GM19025 (cell line): ENCODE data around the gene SPATA13.

ENCODE experiments used
- ATAC-seq: cut with Tn5 transposase; IDR thresholded peaks from one replicate; pipeline ENCODE4 v1.9.1; 2021; ENCODE audit warnings: mild to moderate bottlenecking, low read depth, moderate library complexity; ENCODE audit not compliant: unreplicated experiment

Gene SPATA13

GRCh38 chr13:24243302-24243701 lies 82.8 kb downstream of the SPATA13 start:
- ATAC-seq = no peak

- no peak for ATAC-seq
These were observed 84.3 kb downstream of the SPATA13 start for GRCh38 chr13:24244802-24245201.

GRCh38 chr13:24247016-24247415 lies 86.5 kb downstream of the SPATA13 start:
- ATAC-seq = no peak

DNA sequence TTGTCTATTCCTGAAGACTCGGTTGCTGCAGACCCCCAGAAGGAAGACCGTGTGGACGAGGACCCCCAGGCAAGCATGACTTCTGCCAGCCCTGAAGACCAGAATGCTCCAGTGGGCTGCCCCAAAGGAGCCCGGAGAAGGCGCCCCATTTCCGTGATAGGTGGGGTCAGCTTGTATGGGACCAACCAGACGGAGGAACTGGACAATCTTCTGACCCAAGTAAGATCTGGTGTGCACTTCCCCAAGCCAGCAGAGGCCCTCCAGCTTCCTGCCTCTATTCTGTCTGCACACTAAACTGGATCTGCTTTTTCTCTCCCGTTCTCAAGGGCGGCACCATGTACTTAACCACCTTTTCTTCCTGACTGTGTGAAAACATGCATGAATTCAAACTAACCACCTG lies 89.1 kb downstream of the SPATA13 start:
- ATAC-seq = no peak

DNA sequence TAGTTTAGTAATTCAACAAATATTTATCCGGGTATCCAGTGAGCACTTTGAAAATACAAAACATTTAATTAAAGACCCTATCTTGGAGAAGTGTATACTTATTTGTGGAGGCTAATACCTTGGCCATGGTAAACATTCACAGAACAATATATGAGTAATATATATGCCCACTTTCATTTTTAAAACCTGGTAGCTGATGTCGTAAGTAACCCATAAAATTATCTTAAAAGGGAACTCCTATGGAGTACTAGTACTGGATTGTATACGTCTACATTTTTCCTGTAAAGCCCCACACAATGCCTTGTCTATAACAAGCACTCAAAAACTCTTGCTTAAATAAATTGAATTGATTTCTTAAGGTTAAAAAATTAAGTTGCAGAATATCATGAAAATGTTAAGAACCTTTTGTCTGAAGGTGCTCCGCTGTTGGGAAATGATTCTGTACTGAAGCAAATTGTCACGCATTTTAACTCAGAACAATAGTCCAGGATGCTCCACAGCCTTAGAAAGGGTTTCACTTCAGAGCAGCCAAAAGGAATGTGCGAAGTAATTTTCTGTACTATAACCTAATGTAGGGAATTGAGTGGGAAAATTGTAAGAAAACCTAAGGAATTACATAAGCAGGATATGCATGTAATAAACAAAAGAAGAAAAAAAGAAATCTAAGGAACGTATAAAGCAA lies 90.0 kb downstream of the SPATA13 start:
- no peak for ATAC-seq

GRCh38 chr13:24251525-24251924 lies 91.0 kb downstream of the SPATA13 start:
- no peak for ATAC-seq

- no peak for ATAC-seq
These were observed 91.6 kb downstream of the SPATA13 start for GRCh38 chr13:24252136-24252535.

DNA sequence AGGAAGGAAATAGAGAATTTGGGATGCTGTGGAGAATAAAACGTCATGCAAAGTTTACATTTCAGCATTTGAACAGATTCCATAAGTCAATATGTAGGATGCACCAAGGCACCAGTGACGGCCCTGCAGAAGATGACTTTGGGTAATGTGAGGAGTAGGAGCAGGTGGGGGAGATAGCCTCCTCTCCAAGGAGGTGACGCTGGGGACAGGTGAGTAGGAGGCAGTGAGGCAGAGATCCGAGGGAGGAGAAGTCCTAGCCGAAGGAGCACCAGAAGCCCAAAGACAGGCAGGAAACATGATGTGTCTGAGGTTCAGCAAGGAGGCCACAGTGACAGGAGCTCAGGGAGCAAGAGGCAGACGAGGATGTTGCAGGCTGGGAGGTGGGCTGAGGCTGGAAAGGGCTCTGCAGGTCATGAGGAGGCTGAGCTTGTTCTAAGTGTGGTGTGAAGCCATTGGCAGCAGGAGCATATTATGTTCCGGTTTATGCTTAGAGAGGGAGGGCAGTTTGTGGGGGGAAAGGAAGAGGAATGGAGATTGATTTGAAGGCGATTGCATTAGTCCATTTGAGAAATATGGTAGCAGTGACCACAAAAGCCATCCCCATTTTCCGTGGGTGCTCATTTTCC lies 93.1 kb downstream of the SPATA13 start:
- no peak for ATAC-seq

GRCh38 chr13:24254146-24254841 lies 93.8 kb downstream of the SPATA13 start:
- no peak for ATAC-seq

DNA sequence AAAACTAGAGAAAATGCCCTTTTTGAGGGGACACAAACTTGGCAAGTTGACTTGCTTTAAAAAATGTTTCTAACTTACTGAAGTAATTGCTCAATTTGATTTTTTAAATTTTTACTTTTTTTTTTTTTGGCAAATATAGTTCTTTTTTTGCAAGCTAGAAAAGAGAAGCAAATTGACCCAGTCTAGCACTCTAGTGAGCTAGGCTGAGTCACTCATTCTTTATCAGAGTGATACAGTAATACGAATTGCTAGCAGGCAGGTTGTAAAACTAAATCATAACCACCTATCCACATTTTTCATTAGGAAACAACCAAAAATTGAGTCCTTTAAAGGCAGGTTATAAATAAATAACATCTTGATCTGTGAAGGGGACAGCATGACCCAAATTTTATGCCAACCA lies 97.0 kb downstream of the SPATA13 start:
- no peak for ATAC-seq

- no peak for ATAC-seq
These were observed 101.0 kb downstream of the SPATA13 start for GRCh38 chr13:24261566-24261965.

GRCh38 chr13:24263632-24264031 lies 103.1 kb downstream of the SPATA13 start:
- ATAC-seq = no peak

DNA sequence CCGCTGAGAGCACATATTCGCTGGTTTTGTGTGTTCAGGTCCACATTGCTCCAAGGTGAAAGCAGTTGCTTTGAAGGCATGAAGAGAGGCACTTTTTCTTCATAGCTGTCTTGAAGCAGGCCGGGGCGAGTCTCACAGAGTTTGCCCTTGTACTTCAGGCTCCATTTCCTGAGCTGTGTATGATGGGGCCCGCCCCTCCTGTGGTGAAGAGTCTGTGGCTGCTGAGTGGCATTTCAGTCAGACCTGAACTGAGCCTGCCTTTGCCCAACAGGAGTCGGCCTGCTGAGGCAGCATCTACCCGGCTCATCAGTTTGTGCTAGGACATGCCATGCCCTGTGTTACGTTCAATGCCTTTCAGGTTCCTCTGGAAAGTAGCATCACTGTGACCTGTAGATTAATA lies 104.5 kb downstream of the SPATA13 start:
- no peak for ATAC-seq

DNA sequence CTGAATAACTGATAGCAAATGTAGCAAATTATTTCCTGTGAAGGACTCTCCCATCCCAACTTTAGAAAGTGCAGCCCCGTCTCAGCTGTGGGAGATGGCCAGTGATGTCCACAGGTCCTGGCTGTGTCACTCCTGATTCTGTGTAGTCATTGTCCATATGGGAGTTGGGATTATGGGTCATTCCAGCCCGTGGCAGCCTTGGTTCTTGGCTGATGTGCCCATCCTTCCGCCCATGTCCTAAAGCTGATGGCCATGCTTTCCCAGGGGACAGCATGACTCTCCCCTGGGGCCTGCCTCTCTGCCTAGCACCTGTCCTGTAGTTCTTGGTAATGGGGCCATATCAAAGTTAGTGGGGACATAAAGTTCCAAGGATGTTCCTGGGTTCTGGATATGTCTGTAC lies 104.9 kb downstream of the SPATA13 start:
- ATAC-seq = no peak

GRCh38 chr13:24267274-24267673 lies 106.8 kb downstream of the SPATA13 start:
- no peak for ATAC-seq

- no peak for ATAC-seq
These were observed 107.3 kb downstream of the SPATA13 start for GRCh38 chr13:24267801-24268200.

- no peak for ATAC-seq
These were observed 109.3 kb downstream of the SPATA13 start for GRCh38 chr13:24269821-24270220.

DNA sequence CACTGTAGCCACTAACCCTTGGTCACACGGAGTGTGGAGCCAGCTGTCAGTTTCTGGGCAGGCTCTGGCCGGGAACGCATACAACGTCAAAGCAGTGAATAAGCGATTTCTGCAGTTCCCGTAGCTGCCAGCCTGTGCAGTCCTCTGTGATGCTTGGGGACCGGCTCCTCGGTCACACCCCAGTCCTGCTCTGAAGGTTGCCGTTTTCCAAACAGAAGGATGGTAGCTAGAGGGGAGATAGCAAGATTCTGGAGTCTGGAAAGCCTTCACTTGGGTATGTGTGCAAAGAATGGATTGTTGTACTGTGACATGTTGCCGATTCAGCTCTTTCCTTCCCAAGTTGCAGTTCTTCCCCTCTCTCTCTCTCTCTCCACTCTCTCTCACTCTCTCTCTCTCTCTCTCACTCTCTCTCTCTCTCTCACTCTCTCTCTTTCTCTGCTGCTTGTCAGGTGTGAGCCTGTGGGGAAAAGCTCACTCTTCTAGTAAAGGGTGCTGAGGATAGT lies 110.2 kb downstream of the SPATA13 start:
- ATAC-seq = peak; percentile 33

- no peak for ATAC-seq
These were observed 110.7 kb downstream of the SPATA13 start for GRCh38 chr13:24271231-24271600.

DNA sequence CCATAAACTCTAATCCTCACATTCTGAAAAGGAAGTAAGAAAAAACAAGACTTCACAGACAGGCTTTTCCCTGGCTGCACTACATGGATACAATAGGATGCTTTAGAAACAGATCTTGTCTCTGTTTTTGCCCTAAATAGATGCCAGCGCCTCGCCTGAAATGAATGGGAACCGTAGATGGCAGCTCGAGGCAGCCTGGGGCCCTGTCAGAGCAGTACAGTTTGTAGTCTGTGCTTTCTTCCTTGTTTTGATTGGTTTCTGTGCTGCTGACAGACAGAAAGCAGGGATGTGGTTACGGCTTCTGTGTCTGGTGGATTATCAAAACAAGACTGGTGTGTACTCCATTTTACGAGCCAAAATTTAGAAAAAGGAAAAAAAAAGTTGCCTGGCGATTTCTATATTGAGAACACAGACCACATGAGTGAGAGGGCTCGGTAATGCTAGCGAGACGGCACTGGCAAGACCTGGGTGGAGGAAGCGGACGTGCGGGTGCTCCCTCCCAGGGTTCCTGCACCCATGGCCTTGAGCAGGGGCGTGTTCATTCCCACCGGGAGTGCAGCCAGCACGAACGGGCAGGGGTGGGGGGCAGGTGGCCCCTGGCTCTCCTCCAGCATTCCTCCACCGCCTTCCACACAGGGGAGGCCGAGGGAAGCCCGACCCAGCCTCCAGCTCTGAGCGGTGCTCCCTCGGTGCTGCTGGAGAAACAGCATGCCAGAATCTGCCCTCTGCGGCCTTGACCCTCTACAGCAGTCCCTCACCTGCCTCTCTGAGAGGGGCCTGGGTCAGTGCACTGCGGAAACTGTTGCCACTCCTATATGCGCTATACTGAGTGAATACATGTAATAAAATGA lies 111.3 kb downstream of the SPATA13 start:
- ATAC-seq = peak; percentile 44
